Measurements from ENCODE around the gene TMEM167A.

Gene TMEM167A

GRCh38 chr5:83031381-83031780 lies 45.8 kb downstream of the TMEM167A start:
- no peaks in the 10 kb centered on the region for H3K27me3 ChIP-seq (ENCODE audit: control insufficient read depth in 1 of 2, insufficient read depth in 1 of 2, low read length in 2 of 2)
- H3K4me3 ChIP-seq (ENCODE audit: insufficient read depth in 1 of 2, low read depth in 1 of 2, low read length in 2 of 2): no peak overlapping the region
- H2AFZ ChIP-seq (ENCODE audit: low read depth, low read length): no peak overlapping the region
- DNase-seq: no peak
- H3K4me1 ChIP-seq (ENCODE audit: control insufficient read depth, insufficient read depth, low read depth, low read length): peaks cover 8% of the 10 kb centered on the region
- no peaks in the 10 kb centered on the region for H3K9me3 ChIP-seq (ENCODE audit: control insufficient read depth, low read length)
- no peak overlapping the region for H3K4ac ChIP-seq (ENCODE audit: low read depth in 1 of 2, low read length in 2 of 2)
- H4K91ac ChIP-seq (ENCODE audit: low read length): no peak overlapping the region
- H2BK120ac ChIP-seq (ENCODE audit: low read depth, low read length): no peak overlapping the region
- H3K36me3 ChIP-seq (ENCODE audit: control insufficient read depth in 1 of 2, insufficient read depth in 2 of 2, low read depth in 1 of 2, low read length in 2 of 2): no peaks in the 10 kb centered on the region
- no peak overlapping the region for H3K4me2 ChIP-seq (ENCODE audit: low read length, poor library complexity, severe bottlenecking)
- H3K27ac ChIP-seq (ENCODE audit: low read length, poor library complexity, severe bottlenecking): no peak overlapping the region
- no peak overlapping the region for H2BK5ac ChIP-seq (ENCODE audit: low read depth, low read length, poor library complexity, severe bottlenecking)
- H2BK12ac ChIP-seq (ENCODE audit: low read length in 2 of 2): no peak overlapping the region
- 100% methylated on average over 1 of the region's 1 CpG for WGBS
- no peak overlapping the region for H3K14ac ChIP-seq (ENCODE audit: low read length in 2 of 2)
- no peaks in the 10 kb centered on the region for H3K79me1 ChIP-seq (replicated peaks; ENCODE audit: low read length, poor library complexity, severe bottlenecking)
- no peak overlapping the region for H2AK5ac ChIP-seq (ENCODE audit: low read length, severe bottlenecking)
- no peak overlapping the region for H4K8ac ChIP-seq (ENCODE audit: low read length)
- no peak overlapping the region for H3K18ac ChIP-seq (ENCODE audit: low read depth in 1 of 2, low read length in 2 of 2)
- H2BK15ac ChIP-seq (ENCODE audit: low read depth, poor library complexity, severe bottlenecking): no peak overlapping the region
- no peak overlapping the region for H3K9ac ChIP-seq (ENCODE audit: low read length)
- H3K23ac ChIP-seq (ENCODE audit: low read length in 2 of 2): no peak overlapping the region

GRCh38 chr5:83029912-83030311 lies 47.3 kb downstream of the TMEM167A start:
- Histone ChIP-seq H2BK120ac (ENCODE audit: low read depth, low read length) (no peak overlapping the region), H3K14ac (ENCODE audit: low read length in 2 of 2) (no peak overlapping the region), H3K27me3 (ENCODE audit: control insufficient read depth in 1 of 2, insufficient read depth in 1 of 2, low read length in 2 of 2) (no peaks in the 10 kb centered on the region), H2AFZ (ENCODE audit: low read depth, low read length) (no peak overlapping the region), H4K91ac (ENCODE audit: low read length) (no peak overlapping the region), H3K4me3 (ENCODE audit: insufficient read depth in 1 of 2, low read depth in 1 of 2, low read length in 2 of 2) (no peak overlapping the region), H2AK5ac (ENCODE audit: low read length, severe bottlenecking) (no peak overlapping the region), H4K8ac (ENCODE audit: low read length) (no peak overlapping the region), H3K9me3 (ENCODE audit: control insufficient read depth, low read length) (no peaks in the 10 kb centered on the region), H3K27ac (ENCODE audit: low read length, poor library complexity, severe bottlenecking) (peak overlapping the region; percentile 67), H2BK5ac (ENCODE audit: low read depth, low read length, poor library complexity, severe bottlenecking) (no peak overlapping the region), H3K23ac (ENCODE audit: low read length in 2 of 2) (no peak overlapping the region), H3K4me1 (ENCODE audit: control insufficient read depth, insufficient read depth, low read depth, low read length) (peaks cover 8% of the 10 kb centered on the region), H3K4ac (ENCODE audit: low read depth in 1 of 2, low read length in 2 of 2) (peak overlapping the region in 1 of 2 experiments; percentile 2), H3K18ac (ENCODE audit: low read depth in 1 of 2, low read length in 2 of 2) (peak overlapping the region in 1 of 2 experiments; percentile 18), H3K79me1 (replicated peaks; ENCODE audit: low read length, poor library complexity, severe bottlenecking) (no peaks in the 10 kb centered on the region), H3K4me2 (ENCODE audit: low read length, poor library complexity, severe bottlenecking) (no peak overlapping the region), H3K9ac (ENCODE audit: low read length) (no peak overlapping the region), H2BK15ac (ENCODE audit: low read depth, poor library complexity, severe bottlenecking) (no peak overlapping the region), H3K36me3 (ENCODE audit: control insufficient read depth in 1 of 2, insufficient read depth in 2 of 2, low read depth in 1 of 2, low read length in 2 of 2) (no peaks in the 10 kb centered on the region), H2BK12ac (ENCODE audit: low read length in 2 of 2) (no peak overlapping the region)
- 91% methylated on average over 2 of the region's 2 CpGs for WGBS
- peak; percentile 49 for DNase-seq

- Histone ChIP-seq H2AK5ac (ENCODE audit: low read length, severe bottlenecking) (peak overlapping the region; percentile 65), H3K4me2 (ENCODE audit: low read length, poor library complexity, severe bottlenecking) (no peak overlapping the region), H3K14ac (ENCODE audit: low read length in 2 of 2) (no peak overlapping the region), H2BK15ac (ENCODE audit: low read depth, poor library complexity, severe bottlenecking) (no peak overlapping the region), H4K8ac (ENCODE audit: low read length) (no peak overlapping the region), H3K18ac (ENCODE audit: low read depth in 1 of 2, low read length in 2 of 2) (peak overlapping the region in 1 of 2 experiments; percentile 33), H3K4me3 (ENCODE audit: insufficient read depth in 1 of 2, low read depth in 1 of 2, low read length in 2 of 2) (no peak overlapping the region), H3K27ac (ENCODE audit: low read length, poor library complexity, severe bottlenecking) (no peak overlapping the region), H4K91ac (ENCODE audit: low read length) (no peak overlapping the region), H2BK120ac (ENCODE audit: low read depth, low read length) (no peak overlapping the region), H3K9me3 (ENCODE audit: control insufficient read depth, low read length) (no peaks in the 10 kb centered on the region), H3K4ac (ENCODE audit: low read depth in 1 of 2, low read length in 2 of 2) (no peak overlapping the region), H3K4me1 (ENCODE audit: control insufficient read depth, insufficient read depth, low read depth, low read length) (peaks cover 8% of the 10 kb centered on the region), H2BK5ac (ENCODE audit: low read depth, low read length, poor library complexity, severe bottlenecking) (no peak overlapping the region), H3K36me3 (ENCODE audit: control insufficient read depth in 1 of 2, insufficient read depth in 2 of 2, low read depth in 1 of 2, low read length in 2 of 2) (no peaks in the 10 kb centered on the region), H3K9ac (ENCODE audit: low read length) (no peak overlapping the region), H3K23ac (ENCODE audit: low read length in 2 of 2) (no peak overlapping the region), H2AFZ (ENCODE audit: low read depth, low read length) (no peak overlapping the region), H3K27me3 (ENCODE audit: control insufficient read depth in 1 of 2, insufficient read depth in 1 of 2, low read length in 2 of 2) (no peaks in the 10 kb centered on the region), H2BK12ac (ENCODE audit: low read length in 2 of 2) (no peak overlapping the region), H3K79me1 (replicated peaks; ENCODE audit: low read length, poor library complexity, severe bottlenecking) (no peaks in the 10 kb centered on the region)
- 47% methylated on average over 4 of the region's 4 CpGs for WGBS
- DNase-seq: peak; percentile 52
These were observed 50.1 kb downstream of the TMEM167A start for GRCh38 chr5:83026930-83027687.

- Histone ChIP-seq H3K18ac (ENCODE audit: low read depth in 1 of 2, low read length in 2 of 2) (no peak overlapping the region), H3K79me1 (replicated peaks; ENCODE audit: low read length, poor library complexity, severe bottlenecking) (no peaks in the 10 kb centered on the region), H3K4me2 (ENCODE audit: low read length, poor library complexity, severe bottlenecking) (no peak overlapping the region), H3K27me3 (ENCODE audit: control insufficient read depth in 1 of 2, insufficient read depth in 1 of 2, low read length in 2 of 2) (no peaks in the 10 kb centered on the region), H2BK12ac (ENCODE audit: low read length in 2 of 2) (no peak overlapping the region), H3K36me3 (ENCODE audit: control insufficient read depth in 1 of 2, insufficient read depth in 2 of 2, low read depth in 1 of 2, low read length in 2 of 2) (no peaks in the 10 kb centered on the region), H2AK5ac (ENCODE audit: low read length, severe bottlenecking) (no peak overlapping the region), H3K14ac (ENCODE audit: low read length in 2 of 2) (no peak overlapping the region), H3K9ac (ENCODE audit: low read length) (no peak overlapping the region), H3K4ac (ENCODE audit: low read depth in 1 of 2, low read length in 2 of 2) (no peak overlapping the region), H3K23ac (ENCODE audit: low read length in 2 of 2) (no peak overlapping the region), H4K8ac (ENCODE audit: low read length) (no peak overlapping the region), H2BK120ac (ENCODE audit: low read depth, low read length) (no peak overlapping the region), H2AFZ (ENCODE audit: low read depth, low read length) (no peak overlapping the region), H3K4me1 (ENCODE audit: control insufficient read depth, insufficient read depth, low read depth, low read length) (peaks cover 8% of the 10 kb centered on the region), H4K91ac (ENCODE audit: low read length) (no peak overlapping the region), H3K9me3 (ENCODE audit: control insufficient read depth, low read length) (no peaks in the 10 kb centered on the region), H3K27ac (ENCODE audit: low read length, poor library complexity, severe bottlenecking) (no peak overlapping the region), H2BK5ac (ENCODE audit: low read depth, low read length, poor library complexity, severe bottlenecking) (no peak overlapping the region), H3K4me3 (ENCODE audit: insufficient read depth in 1 of 2, low read depth in 1 of 2, low read length in 2 of 2) (no peak overlapping the region), H2BK15ac (ENCODE audit: low read depth, poor library complexity, severe bottlenecking) (no peak overlapping the region)
- DNase-seq: no peak
- 15% methylated on average over 2 of the region's 2 CpGs for WGBS
These were observed 50.7 kb downstream of the TMEM167A start for GRCh38 chr5:83026516-83026915.

All from mesenchymal stem cell (in vitro differentiated cells and primary cell).